OCI-LY7 (cell line): ENCODE measurements around the gene BSPRY. TPM values are rescaled to one million over a fixed set of nuclear protein-coding genes. Genes with fewer than 3 reads are reported as not detected.
"Not testable (repeated sequence)": the region's sequence is repeated elsewhere in the genome, so short reads cannot be mapped to it uniquely, and the experiment has no call there.

Source experiments
- BruUV-seq: library from RNA; stranded (reverse); fragments of 400-500 nt; replicated peaks from 2 replicates; lab custom pipeline; 2021; lab: Mats Ljungman, UMichigan
- CTCF ChIA-PET: fragments of 300-600 bp; sonication (Branson Sonifier 250); formaldehyde crosslinking; loops from one replicate; lab custom pipeline; 2022; ENCODE audit warnings: antibody characterized with exemption; ENCODE audit not compliant: unreplicated experiment; lab: Charles Lee
- POLR2A ChIA-PET: fragments of 300-600 bp; sonication (Branson Sonifier 250); formaldehyde crosslinking; loops from one replicate; lab custom pipeline; 2022; ENCODE audit warnings: antibody characterized with exemption; lab: Charles Lee
- DNase-seq: peaks from one replicate; pipeline ENCODE4 v3.0.0-alpha.2; 2015; ENCODE audit warnings: low spot score
- H2AFZ ChIP-seq: fragments of 200-600 bp; sonication (generic), shearing (Covaris generic); 2 replicates; pipeline ENCODE4 v1.6.1; 2014; ENCODE audit warnings: mild to moderate bottlenecking, antibody characterized with exemption, low read length, moderate library complexity
- H3K27ac ChIP-seq: fragments of 200-600 bp; sonication (generic); 2 replicates; pipeline ENCODE4 v1.5.1; 2014; ENCODE audit warnings: mixed run types, low read depth, mild to moderate bottlenecking, moderate library complexity, low read length, inconsistent platforms; ENCODE audit not compliant: poor library complexity, severe bottlenecking
- H3K36me3 ChIP-seq: fragments of 200-600 bp; sonication (generic); 2 replicates; pipeline ENCODE4 v1.6.1; 2014; ENCODE audit warnings: mild to moderate bottlenecking, antibody characterized with exemption, low read length, moderate library complexity, mixed read lengths; ENCODE audit not compliant: insufficient read depth
- H3K4me1 ChIP-seq: fragments of 200-600 bp; sonication (generic); 2 replicates; pipeline ENCODE4 v1.5.1; 2014; ENCODE audit warnings: mild to moderate bottlenecking, low read length; ENCODE audit not compliant: insufficient read depth, poor library complexity, severe bottlenecking
- H3K4me2 ChIP-seq: fragments of 200-600 bp; sonication (generic); 2 replicates; pipeline ENCODE4 v1.6.1; 2014; ENCODE audit warnings: mild to moderate bottlenecking, low read length
- H3K4me3 ChIP-seq: fragments of 200-600 bp; sonication (generic); 2 replicates; pipeline ENCODE4 v1.5.1; 2014; ENCODE audit warnings: mild to moderate bottlenecking, low read depth, low read length; ENCODE audit not compliant: poor library complexity, severe bottlenecking
- H3K79me2 ChIP-seq: fragments of 200-600 bp; sonication (generic); 2 replicates; pipeline ENCODE4 v1.6.1; 2016; ENCODE audit warnings: low read depth, mild to moderate bottlenecking, low read length, moderate library complexity, mixed read lengths; ENCODE audit not compliant: insufficient read depth
- H3K9me2 ChIP-seq: fragments of 200-600 bp; sonication (generic); 2 replicates; pipeline ENCODE4 v1.6.1; 2016; ENCODE audit warnings: mild to moderate bottlenecking, low read length, mixed read lengths; ENCODE audit not compliant: insufficient read depth
- H3K9me3 ChIP-seq: fragments of 200-600 bp; sonication (generic); 2 replicates; pipeline ENCODE4 v1.6.1; 2014; ENCODE audit warnings: mild to moderate bottlenecking, mixed run types, low read length, mixed read lengths
- H4K20me1 ChIP-seq: fragments of 200-600 bp; sonication (generic); 2 replicates; pipeline ENCODE4 v1.6.1; 2014; ENCODE audit warnings: mild to moderate bottlenecking, antibody characterized with exemption, low read length, moderate library complexity, mixed read lengths; ENCODE audit not compliant: insufficient read depth
- CTCF ChIP-seq: fragments of 200-600 bp; sonication (generic); conservative IDR thresholded peaks from 2 replicates; pipeline ENCODE4 v1.5.1; 2014; ENCODE audit warnings: mild to moderate bottlenecking, antibody characterized with exemption, low read length, moderate library complexity, mixed read lengths
- EZH2phosphoT487 ChIP-seq: fragments of 200-600 bp; sonication (generic); IDR thresholded peaks from 2 replicates; pipeline ENCODE4 v1.6.1; 2018; ENCODE audit warnings: low read depth, borderline replicate concordance, mild to moderate bottlenecking, mixed run types, antibody characterized with exemption, low read length, moderate library complexity, mixed read lengths
- intact Hi-C: fragments of 100-400 bp; cut with micrococcal nuclease; formaldehyde crosslinking; loops from one replicate; pipeline ENCODE4 v1.10.0; 2022; ENCODE audit not compliant: unreplicated experiment
- total RNA-seq, 2 experiments: library from RNA; depleted of rRNA in 1 of 2; stranded (reverse); fragments of >200 nt in 1 of 2; shearing (Covaris generic) in 1 of 2; gene quantifications; 2 replicates each; pipeline ENCODE4 v1.2.3, GENCODE V29; 2014 to 2022

BSPRY gene
- total RNA-seq, 2 experiments from 2014 or later = 0.54 to 0.82 TPM

GRCh38 chr9:113376634-113377567 lies 27.6 kb downstream of the BSPRY start, which contains the start of gene HDHD3:
Gene HDHD3, minus strand, starts transcription at chr9:113376986. Its CDS starts 2,632 bp downstream, at chr9:113374354.
- Histone ChIP-seq H3K36me3 (peaks cover 24% of the 10 kb centered on the region; the same call in 1 of the 2 replicates), H3K4me2 (peak within 1 kb of the TSS; percentile 95), H3K27ac (no peak within 1 kb of the TSS), H3K4me3 (peak within 1 kb of the TSS; percentile 76), H3K79me2 (no peaks in the 10 kb centered on the region), H4K20me1 (no peaks in the 10 kb centered on the region), H3K4me1 (peaks cover 22% of the 10 kb centered on the region), H2AFZ (peak within 1 kb of the TSS; percentile 100), H3K9me3 (no peaks in the 10 kb centered on the region), H3K9me2 (no peaks in the 10 kb centered on the region)
- POLR2A ChIA-PET = interaction anchor here (0.7 to 1.3 kb wide), 5 partner anchors 10 to 204 kb away, joined by 3 to 6 read pairs (median 3); partner anchors contain the start of gene WDR31
- TF ChIP-seq EZH2phosphoT487 = no peak
- no peak for TF ChIP-seq CTCF
- CTCF ChIA-PET = interaction anchor here (0.6 kb wide), 1 partner anchor 26 kb away, joined by 4 read pairs; no protein-coding TSS in a partner anchor
- BruUV-seq = no TSS peak
- peak; percentile 86 for DNase-seq
- intact Hi-C loops = loop anchor here (2.0 kb wide), 1 partner anchor 34 kb away; the partner anchor contains the start of genes C9orf43 and POLE3

GRCh38 chr9:113379094-113379828 lies 29.9 kb downstream of the BSPRY start:
- POLR2A ChIA-PET, H4K20me1 ChIP-seq, CTCF ChIA-PET, H3K9me3 ChIP-seq, H3K4me2 ChIP-seq, DNase-seq, H3K36me3 ChIP-seq, H3K27ac ChIP-seq, H3K4me3 ChIP-seq, BruUV-seq, H2AFZ ChIP-seq, H3K79me2 ChIP-seq, intact Hi-C loops, H3K9me2 ChIP-seq: not testable (repeated sequence)
- H3K4me1 ChIP-seq = peaks cover 22% of the 10 kb centered on the region

GRCh38 chr9:113379829-113380210 lies 30.5 kb downstream of the BSPRY start:
- Histone ChIP-seq H2AFZ (peak overlapping the region; percentile 90; the same call in 1 of the 2 replicates), H3K4me1 (peaks cover 22% of the 10 kb centered on the region)
- H3K4me2 ChIP-seq, BruUV-seq, POLR2A ChIA-PET, H3K27ac ChIP-seq, H3K79me2 ChIP-seq, DNase-seq, H3K4me3 ChIP-seq, intact Hi-C loops, CTCF ChIA-PET, H4K20me1 ChIP-seq, H3K9me2 ChIP-seq, H3K9me3 ChIP-seq, H3K36me3 ChIP-seq: not testable (repeated sequence)
